Heart left ventricle (tissue), 16 donors: ENCODE results near the gene SELENON. TPM values are rescaled to one million over a fixed set of nuclear protein-coding genes. Genes with fewer than 3 reads are reported as not detected.

Source experiments
- ATAC-seq, 4 donors: fragments of 200-7000 bp; cut with Tn5 transposase; one replicate each; pipeline ENCODE4 v1.9.1; 2020 to 2022; ENCODE audit warnings: moderate library complexity in 4 of 4, mild to moderate bottlenecking in 3 of 4, moderate number of reproducible peaks in 1 of 4
- DNase-seq, 5 donors: peaks; one replicate each; pipeline ENCODE4 v3.0.0-alpha.2; 2020
- H3K27ac ChIP-seq, 12 donors: fragments of 200-600 bp; sonication (generic) in 4 of 12; one replicate each; pipeline versions ENCODE4 v1.5.0 to v1.8.0; 2016 to 2022; ENCODE audit warnings: mild to moderate bottlenecking in 2 of 12
- H3K27me3 ChIP-seq, 9 donors: fragments of 200-600 bp; sonication (generic) in 2 of 9; one replicate each; pipeline versions ENCODE4 v1.5.1 to v1.8.0; 2016 to 2022; ENCODE audit warnings: mild to moderate bottlenecking in 3 of 9
- H3K36me3 ChIP-seq, 9 donors: fragments of 200-600 bp; sonication (generic) in 2 of 9; one replicate each; pipeline versions ENCODE4 v1.5.0 to v1.8.0; 2018 to 2022; ENCODE audit warnings: mild to moderate bottlenecking in 2 of 9
- H3K4me1 ChIP-seq, 12 donors: fragments of 200-600 bp; sonication (generic) in 4 of 12; one replicate each; pipeline versions ENCODE4 v1.5.0 to v1.8.0; 2016 to 2022; ENCODE audit warnings: mild to moderate bottlenecking in 3 of 12
- H3K4me3 ChIP-seq, 12 donors: fragments of 200-600 bp; sonication (generic) in 4 of 12; one replicate each; pipeline versions ENCODE4 v1.5.0 to v1.8.0; 2017 to 2022; ENCODE audit warnings: mild to moderate bottlenecking in 9 of 12, moderate library complexity in 4 of 12
- H3K9me3 ChIP-seq, 12 donors: fragments of 200-600 bp; sonication (generic) in 4 of 12; one replicate each; pipeline versions ENCODE4 v1.5.0 to v1.8.0; 2016 to 2022; ENCODE audit warnings: mild to moderate bottlenecking in 1 of 12
- CTCF ChIP-seq, 12 donors: fragments of 200-600 bp; sonication (generic) in 4 of 12; IDR thresholded peaks; one replicate each; pipeline versions ENCODE4 v1.5.0 to v1.8.0; 2018 to 2022; ENCODE audit warnings: antibody characterized with exemption in 12 of 12, mild to moderate bottlenecking in 5 of 12
- POLR2A ChIP-seq, 2 donors: fragments of 450-650 bp; IDR thresholded peaks; one replicate each; pipeline ENCODE4 v1.6.1; 2017; ENCODE audit warnings: antibody characterized with exemption in 2 of 2, mild to moderate bottlenecking in 2 of 2, moderate library complexity in 2 of 2
- WGBS, 4 donors: extraction: QIAGEN DNeasy Blood & Tissue Kit in 2 of 4; methylation state at CpG; one replicate each; pipeline versions ENCODE4 v1.1.5 to v1.1.7; 2013 to 2018; 5-methylcytosine and 5-hydroxymethylcytosine counted together
- intact Hi-C, 10 donors: fragments of 100-400 bp; cut with DNase I; formaldehyde crosslinking; loops; one replicate each; pipeline versions ENCODE4 v1.11.1 to v1.14.2; 2022
- polyA plus RNA-seq, 2 donors: library from polyadenylated mRNA; stranded (reverse); fragments of 200-250 nt; gene quantifications; one replicate each; pipeline ENCODE4 v1.2.3, GENCODE V29; 2013
- total RNA-seq, 9 donors: library from RNA; depleted of rRNA in 2 of 9; stranded (reverse); fragments of >200 nt in 2 of 9; fragmentation: NEBNext Ultra II Directional in 3 of 9; extraction: Animal tissue kit (Norgen Biotek cat#: 25700) in 3 of 9; gene quantifications; one replicate each; pipeline versions ENCODE4 v1.1.0 to v1.2.4, GENCODE V29; 2016 to 2023
- donor health status: ischemic (EF 13 %, LVEDD 7.1; RV severe dilation, severe dysfunction).
- donor health status: healthy with polysubstance abuse.
- donor health status: DM: no; HTN: yes; CAD: no.
- donor health status: DM: no; HTN: no; CAD: no.
- donor health status: ischemic (EF 25% LVEDD 6.9; RV normal size, moderate dysfunction).
- donor health status: ischemic (EF 25% LVEDD 5.7; RV mildly dilated, moderate dysfunction).
- donor health status: healthy.
- donor health status: DM: yes; HTN: yes; CAD: no.
- donor health status: ischemic (EF 35%, LVEDD 5.7; RV mildly dilated, moderate dysfunction).
- donor health status: nonischemic (EF 11% LVEDD 7.7; RV severe dilation, severe dysfunction).
- donor health status: DM: yes; HTN: yes; CAD: no.
- donor health status: PGD.
- donor health status: ischemic (EF 29% LVEDD 5.4; RV normal size, mild dysfunction).
- donor health status: nonischemic (EF 23%, LVEDD 6.1; RV moderate dilation, normal function).

Gene SELENON
- total and polyA plus RNA-seq, 11 donors: 28.9 to 92.3 (median 48.5) TPM

GRCh38 chr1:25771221-25772114 is 28.5 kb upstream of the SELENON start:
- Histone ChIP-seq H3K36me3 (peaks cover 0 to 20% (median 0%) of the 10 kb centered on the region in 9 donors), H3K27me3 (no peaks in the 10 kb centered on the region), H3K4me3 (no peak overlapping the region), H3K4me1 (peaks cover 0 to 55% (median 32%) of the 10 kb centered on the region in 12 donors), H3K9me3 (no peaks in the 10 kb centered on the region), H3K27ac (peak overlapping the region in 10 of 12 donors; percentile 17 to 78 (median 58))
- DNase-seq: peak; percentile 69 to 84 (median 79)
- TF ChIP-seq POLR2A (IDR thresholded peaks at IDR 0.05) (no peak), CTCF (IDR thresholded peaks at IDR 0.05) (no peak)
- 36 to 53% (median 43%) methylated on average over 31 to 34 of the region's 34 CpGs for WGBS, 4 donors
- ATAC-seq: peak; percentile 28 to 72 (median 64)
- intact Hi-C loops: no loop called here

DNA sequence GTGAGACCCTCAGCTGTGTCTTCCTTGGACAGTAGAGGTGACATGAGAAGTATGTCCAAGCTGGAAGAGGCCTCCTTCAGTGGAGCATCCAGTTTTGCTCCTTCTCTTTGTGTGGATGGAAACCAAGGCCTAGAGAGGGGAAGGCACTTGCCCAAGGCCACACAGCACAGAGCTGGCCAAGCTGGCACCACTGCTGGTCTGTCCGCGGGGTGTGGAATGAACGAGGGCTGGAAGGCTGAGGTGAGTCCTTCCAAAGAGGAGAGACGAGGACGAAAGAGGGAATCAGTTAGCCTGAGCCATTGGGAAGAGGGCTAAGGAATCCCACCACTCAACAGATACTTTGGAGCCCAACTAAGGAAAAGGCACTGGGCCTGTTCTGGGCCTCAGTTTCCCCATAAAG is 27.8 kb upstream of the SELENON start:
- peaks cover 0 to 50% (median 31%) of the 10 kb centered on the region in 12 donors for H3K4me1 ChIP-seq
- H3K36me3 ChIP-seq: peaks cover 0 to 22% (median 2%) of the 10 kb centered on the region in 9 donors
- DNase-seq (no peak), ATAC-seq (no peak)
- H3K9me3 ChIP-seq: no peaks in the 10 kb centered on the region
- no peak overlapping the region for H3K4me3 ChIP-seq
- intact Hi-C loops: no loop called here
- H3K27ac ChIP-seq: peak overlapping the region in 10 of 12 donors; percentile 17 to 78 (median 58)
- 94 to 98% (median 94%) methylated on average over 5 of the region's 5 CpGs for WGBS, 4 donors
- H3K27me3 ChIP-seq: no peaks in the 10 kb centered on the region
- TF ChIP-seq POLR2A (IDR thresholded peaks at IDR 0.05): no peak
- TF ChIP-seq CTCF (IDR thresholded peaks at IDR 0.05): no peak

- WGBS, 4 donors: 82 to 93% (median 87%) methylated on average over 5 of the region's 5 CpGs
- ATAC-seq (no peak), DNase-seq (no peak)
- TF ChIP-seq POLR2A (IDR thresholded peaks at IDR 0.05): no peak
- no peak for TF ChIP-seq CTCF (IDR thresholded peaks at IDR 0.05)
- Histone ChIP-seq H3K27me3 (no peaks in the 10 kb centered on the region), H3K9me3 (no peaks in the 10 kb centered on the region), H3K36me3 (peaks cover 0 to 22% (median 7%) of the 10 kb centered on the region in 9 donors), H3K4me3 (no peak overlapping the region), H3K4me1 (peaks cover 0 to 50% (median 31%) of the 10 kb centered on the region in 12 donors), H3K27ac (peak overlapping the region in 1 of 12 donors; percentile 72)
- intact Hi-C loops: no loop called here
Observed at GRCh38 chr1:25772692-25773245, 27.2 kb upstream of the SELENON start.

DNA sequence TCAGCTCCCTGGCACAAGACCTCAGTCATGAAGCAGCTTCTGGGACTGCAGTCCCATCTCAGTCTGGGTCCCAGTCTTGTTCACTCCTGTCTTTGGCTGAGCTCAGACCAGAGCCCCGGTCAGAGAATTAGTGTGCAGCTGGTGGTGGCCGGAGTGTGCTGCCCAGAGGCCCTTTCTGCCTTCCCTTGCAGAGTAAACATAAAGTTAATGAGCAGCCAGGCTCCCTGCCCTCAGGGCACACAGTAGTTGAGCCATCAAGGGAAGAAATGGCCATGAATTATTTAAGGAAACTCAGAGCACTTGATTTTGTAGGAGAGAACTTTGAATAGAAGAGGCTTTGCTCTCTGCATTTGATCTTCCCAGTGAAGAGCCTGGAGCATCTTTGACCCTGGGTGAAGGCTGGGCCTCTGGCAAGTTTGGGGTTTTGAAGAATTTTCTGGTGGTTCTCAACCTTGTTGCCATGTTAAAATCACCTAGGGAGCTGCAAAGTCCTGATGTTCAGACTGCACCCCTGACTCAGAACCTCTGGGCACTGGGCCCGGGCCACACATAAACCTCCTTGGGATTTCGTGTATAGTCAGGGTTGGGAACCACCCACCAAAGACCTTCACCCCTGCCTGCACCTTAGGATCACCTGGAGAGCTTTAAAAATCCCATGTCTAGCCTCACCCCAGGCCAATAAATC is 26.4 kb upstream of the SELENON start:
- intact Hi-C loops: no loop called here
- peaks cover 0 to 26% (median 12%) of the 10 kb centered on the region in 9 donors for H3K36me3 ChIP-seq
- no peaks in the 10 kb centered on the region for H3K27me3 ChIP-seq
- DNase-seq (no peak), ATAC-seq (no peak)
- H3K9me3 ChIP-seq: no peaks in the 10 kb centered on the region
- 84 to 96% (median 90%) methylated on average over 2 to 4 of the region's 4 CpGs for WGBS, 4 donors
- TF ChIP-seq CTCF (IDR thresholded peaks at IDR 0.05) (no peak), POLR2A (IDR thresholded peaks at IDR 0.05) (no peak)
- H3K4me3 ChIP-seq: no peak overlapping the region
- H3K4me1 ChIP-seq: peaks cover 0 to 50% (median 31%) of the 10 kb centered on the region in 12 donors
- H3K27ac ChIP-seq: peak overlapping the region in 1 of 12 donors; percentile 38
